IMR-90 (cell line): ENCODE data around the gene PIK3IP1. TPM values are rescaled to one million over a fixed set of nuclear protein-coding genes. Genes with fewer than 3 reads are reported as not detected.

Experiments used
- ATAC-seq: fragments of 200-7000 bp; cut with Tn5 transposase; 2 replicates; pipeline ENCODE4 v1.9.1; 2020; ENCODE audit warnings: low read depth, mild to moderate bottlenecking, moderate library complexity
- BruUV-seq: library from RNA; stranded (reverse); fragments of 400-500 nt; replicated peaks from 2 replicates; lab custom pipeline; 2021; lab: Mats Ljungman, UMichigan
- CTCF ChIA-PET: fragments of 300-600 bp; formaldehyde crosslinking; extraction: SDS; loops from one replicate; lab custom pipeline; 2021; ENCODE audit warnings: antibody characterized with exemption; lab: Yijun Ruan, JAX
- POLR2A ChIA-PET: fragments of 300-600 bp; sonication (Branson Sonifier 250); formaldehyde crosslinking; loops from one replicate; lab custom pipeline; 2022; ENCODE audit warnings: antibody characterized with exemption; ENCODE audit not compliant: unreplicated experiment; lab: Charles Lee
- DNase-seq: peaks from one replicate; pipeline ENCODE4 v3.0.0; 2013
- H2AFZ ChIP-seq: replicated peaks from 2 replicates; pipeline ENCODE3; 2013; ENCODE audit warnings: low read length, mild to moderate bottlenecking; ENCODE audit not compliant: poor library complexity
- H2AK5ac ChIP-seq: 2 replicates; pipeline ENCODE4 v1.6.1; 2013; ENCODE audit warnings: low read depth, low read length, inconsistent platforms
- H2AK9ac ChIP-seq: replicated peaks from 2 replicates; pipeline ENCODE3; 2013; ENCODE audit warnings: mild to moderate bottlenecking, low read depth, low read length, moderate library complexity; ENCODE audit not compliant: poor library complexity
- H2BK120ac ChIP-seq: 2 replicates; pipeline ENCODE4 v1.6.1; 2013; ENCODE audit warnings: low read depth, low read length, inconsistent platforms
- H2BK15ac ChIP-seq: 3 replicates; pipeline ENCODE4 v1.6.1; 2013; ENCODE audit warnings: low read depth, low read length, inconsistent platforms
- H2BK20ac ChIP-seq: 2 replicates; pipeline ENCODE4 v1.6.1; 2013; ENCODE audit warnings: low read depth, mild to moderate bottlenecking, inconsistent platforms, low read length, moderate library complexity
- H2BK5ac ChIP-seq: 2 replicates; pipeline ENCODE4 v1.6.1; 2013; ENCODE audit warnings: mild to moderate bottlenecking, low read depth, low read length, inconsistent platforms; ENCODE audit not compliant: poor library complexity, severe bottlenecking
- H3K14ac ChIP-seq: replicated peaks from 2 replicates; pipeline ENCODE4 v1.6.1; 2013; ENCODE audit warnings: low read depth, low read length, inconsistent platforms
- H3K18ac ChIP-seq: 2 replicates; pipeline ENCODE4 v1.6.1; 2013; ENCODE audit warnings: low read depth, low read length, control low read depth
- H3K23ac ChIP-seq: 2 replicates; pipeline ENCODE4 v1.6.1; 2013; ENCODE audit warnings: low read depth, low read length, inconsistent platforms
- H3K27ac ChIP-seq: 2 replicates; pipeline ENCODE4 v1.5.1; 2013; ENCODE audit warnings: mild to moderate bottlenecking, control low read depth, low read length; ENCODE audit not compliant: insufficient read depth
- H3K27me3 ChIP-seq: 2 replicates; pipeline ENCODE4 v1.6.1; 2013; ENCODE audit warnings: low read length; ENCODE audit not compliant: control insufficient read depth, insufficient read depth
- H3K36me3 ChIP-seq: 2 replicates; pipeline ENCODE4 v1.6.1; 2013; ENCODE audit warnings: low read length, mixed read lengths; ENCODE audit not compliant: control insufficient read depth, insufficient read depth
- H3K4ac ChIP-seq: 2 replicates; pipeline ENCODE4 v1.6.1; 2013; ENCODE audit warnings: low read depth, low read length, inconsistent platforms
- H3K4me1 ChIP-seq: 2 replicates; pipeline ENCODE4 v1.6.1; 2013; ENCODE audit warnings: low read length, mixed read lengths; ENCODE audit not compliant: control insufficient read depth, insufficient read depth
- H3K4me2 ChIP-seq: 2 replicates; pipeline ENCODE4 v1.6.1; 2013; ENCODE audit warnings: low read depth, mild to moderate bottlenecking, control low read depth, low read length, moderate library complexity
- H3K4me3 ChIP-seq: 2 replicates; pipeline ENCODE4 v1.5.1; 2013; ENCODE audit warnings: low read depth, mild to moderate bottlenecking, control low read depth, low read length, moderate library complexity; ENCODE audit not compliant: insufficient read depth
- H3K56ac ChIP-seq: 2 replicates; pipeline ENCODE4 v1.6.1; 2013; ENCODE audit warnings: low read length, inconsistent platforms; ENCODE audit not compliant: insufficient read depth; ENCODE audit errors: extremely low read depth
- H3K79me1 ChIP-seq, 2 experiments: 2 replicates each; pipeline ENCODE4 v1.6.1; 2013; ENCODE audit warnings: low read length in 2 of 2, inconsistent platforms in 1 of 2, low read depth in 1 of 2
- H3K9ac ChIP-seq: 2 replicates; pipeline ENCODE4 v1.6.1; 2013; ENCODE audit warnings: low read depth, low read length, control low read depth
- H3K9me1 ChIP-seq: 2 replicates; pipeline ENCODE4 v1.6.1; 2013; ENCODE audit warnings: low read length, inconsistent platforms; ENCODE audit not compliant: insufficient read depth
- H3K9me3 ChIP-seq: 2 replicates; pipeline ENCODE4 v1.6.1; 2013; ENCODE audit warnings: low read length; ENCODE audit not compliant: control insufficient read depth, insufficient read depth
- H4K20me1 ChIP-seq: 2 replicates; pipeline ENCODE4 v1.6.1; 2013; ENCODE audit warnings: low read length, inconsistent platforms; ENCODE audit not compliant: insufficient read depth
- H4K5ac ChIP-seq: 2 replicates; pipeline ENCODE4 v1.6.1; 2013; ENCODE audit warnings: mild to moderate bottlenecking, low read depth, low read length, control low read depth
- H4K8ac ChIP-seq, 2 experiments: 2 replicates each; pipeline ENCODE4 v1.6.1; 2013; ENCODE audit warnings: low read depth in 2 of 2, low read length in 2 of 2, control low read depth in 1 of 2, inconsistent platforms in 1 of 2
- H4K91ac ChIP-seq: 2 replicates; pipeline ENCODE4 v1.6.1; 2013; ENCODE audit warnings: low read depth, low read length, inconsistent platforms; ENCODE audit not compliant: insufficient read depth
- BHLHE40 ChIP-seq: fragments of 150-350 bp; IDR thresholded peaks from 2 replicates; pipeline ENCODE4 v1.6.1; 2016; ENCODE audit warnings: mild to moderate bottlenecking, low read depth, low read length
- CEBPB ChIP-seq: IDR thresholded peaks from 2 replicates; pipeline ENCODE4 v1.6.1; 2012; ENCODE audit warnings: low read depth, low read length, improper control_type of control experiment
- CHD1 ChIP-seq: IDR thresholded peaks from 2 replicates; pipeline ENCODE4 v1.6.1; 2012; ENCODE audit warnings: low read depth, low read length, improper control_type of control experiment
- FOS ChIP-seq: fragments of 150-350 bp; IDR thresholded peaks from 2 replicates; pipeline ENCODE4 v1.6.1; 2016; ENCODE audit warnings: low read depth, low read length
- POLR2A ChIP-seq: IDR thresholded peaks from 2 replicates; pipeline ENCODE4 v1.6.1; 2012; ENCODE audit warnings: mild to moderate bottlenecking, low read depth, low read length
- SMC3 ChIP-seq: fragments of 150-350 bp; IDR thresholded peaks from 2 replicates; pipeline ENCODE4 v1.6.1; 2016; ENCODE audit warnings: low read depth, mild to moderate bottlenecking, antibody characterized with exemption, low read length, moderate library complexity
- WGBS, 2 experiments: methylation state at CpG; one replicate each; pipeline versions ENCODE4 v1.1.5 to v1.1.7; 2013; ENCODE audit warnings: missing lambda C conversion rate in 2 of 2; ENCODE audit not compliant: insufficient read length in 1 of 2; ENCODE audit errors: extremely low coverage in 2 of 2; 5-methylcytosine and 5-hydroxymethylcytosine counted together
- dilution Hi-C: fragments of 300-500 bp; cut with HindIII; formaldehyde crosslinking; loops from one replicate; pipeline ENCODE4 v1.14.3; 2018; ENCODE audit warnings: low sequenced_read_pairs; ENCODE audit not compliant: unreplicated experiment
- in situ Hi-C: fragments of 300-500 bp; cut with MboI; formaldehyde crosslinking; loops from 3 replicates; pipeline ENCODE4 v1.14.3; 2019; ENCODE audit warnings: low sequenced_read_pairs, inconsistent platforms, mixed read lengths
- intact Hi-C: fragments of 100-400 bp; cut with micrococcal nuclease; formaldehyde crosslinking; loops from 2 replicates; pipeline ENCODE4 v1.10.0; 2022
- polyA plus RNA-seq, 3 experiments: library from polyadenylated mRNA; depleted of rRNA; stranded (reverse); fragments of >200 nt; gene quantifications; 2 replicates each; pipeline ENCODE4 v1.2.3, GENCODE V29; 2012; ENCODE audit warnings: low replicate concordance in 1 of 3
- total RNA-seq: library from RNA; depleted of rRNA; stranded (reverse); fragments of >200 nt; gene quantifications from 2 replicates; pipeline ENCODE4 v1.2.3, GENCODE V29; 2012

PIK3IP1 gene
- total and polyA plus RNA-seq, 2 of the 4 experiments (the other 2 are of a cell fraction): 12.9 to 17.6 TPM

GRCh38 chr22:31333641-31334040, 41.4 kb upstream of the PIK3IP1 start:
- Histone ChIP-seq H2AK9ac (no peak overlapping the region), H3K9me3 (no peaks in the 10 kb centered on the region), H2BK5ac (no peak overlapping the region), H3K36me3 (peaks cover 57% of the 10 kb centered on the region), H2BK15ac (no peak overlapping the region), H2BK20ac (no peak overlapping the region), H2AK5ac (no peak overlapping the region), H4K5ac (no peak overlapping the region), H3K18ac (no peak overlapping the region), H3K4me1 (peaks cover 6% of the 10 kb centered on the region), H3K4me3 (no peak overlapping the region), H4K91ac (no peak overlapping the region), H3K14ac (no peak overlapping the region), H3K79me1 (peaks cover 12 to 63% of the 10 kb centered on the region in 2 experiments), H2BK120ac (no peak overlapping the region), H3K4me2 (no peak overlapping the region), H3K27ac (no peak overlapping the region), H3K56ac (no peak overlapping the region), H3K4ac (no peak overlapping the region), H2AFZ (no peak overlapping the region), H4K20me1 (peaks cover 20% of the 10 kb centered on the region), H3K27me3 (no peaks in the 10 kb centered on the region), H3K9ac (no peak overlapping the region), H4K8ac (no peak overlapping the region), H3K23ac (no peak overlapping the region), H3K9me1 (peaks cover 22% of the 10 kb centered on the region)
- no TSS peak for BruUV-seq
- POLR2A ChIA-PET: no interaction called here
- no peak for DNase-seq
- in situ Hi-C loops (no loop called here), intact Hi-C loops (no loop called here), dilution Hi-C loops (no loop called here)
- no peak for ATAC-seq
- TF ChIP-seq POLR2A (no peak), SMC3 (no peak), BHLHE40 (no peak), CHD1 (no peak), CEBPB (no peak), FOS (no peak)
- WGBS, 2 experiments: 100% methylated on average over 2 of the region's 2 CpGs; no CpG with 5 or more reads in 1 of the 2 experiments
- CTCF ChIA-PET: interaction anchor here (1.4 kb wide), 1 partner anchor 20 kb away, joined by 6 read pairs; no protein-coding TSS in a partner anchor
